Measurements from ENCODE around the gene HSPA4L.

Gene HSPA4L

DNA sequence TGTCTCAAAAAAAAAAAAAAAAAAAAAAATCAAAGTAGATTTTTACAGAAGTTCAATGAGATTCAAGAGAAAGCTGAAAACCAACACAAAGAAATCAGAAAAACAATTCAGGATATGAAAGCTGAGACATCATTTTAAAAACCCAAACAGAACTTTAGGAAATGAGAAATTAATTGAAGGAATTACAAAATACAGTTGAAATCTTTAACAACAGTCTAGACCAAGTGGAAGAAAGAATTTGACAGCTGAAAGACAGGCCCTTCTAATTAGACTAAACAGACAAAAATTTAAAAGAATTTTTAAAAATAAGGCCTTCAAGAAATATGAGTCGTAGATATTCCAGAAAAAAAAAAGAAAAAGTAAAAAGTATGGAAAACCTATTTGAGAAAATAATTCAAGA lies 64.6 kb downstream of the HSPA4L start:
- Histone ChIP-seq H3K9me3 (ENCODE audit: control insufficient read depth, insufficient read depth, low read length) (no peaks in the 10 kb centered on the region), H3K4me1 (ENCODE audit: control insufficient read depth, insufficient read depth, low read length) (peaks cover 11% of the 10 kb centered on the region), H3K27me3 (ENCODE audit: control insufficient read depth, insufficient read depth, low read length) (no peaks in the 10 kb centered on the region), H3K4me3 (ENCODE audit: low read depth, low read length) (no peak overlapping the region), H3K9ac (ENCODE audit: low read depth, low read length) (no peak overlapping the region), H3K36me3 (ENCODE audit: control insufficient read depth, insufficient read depth, low read length) (no peaks in the 10 kb centered on the region)

GRCh38 chr4:127849505-127850234 lies 67.5 kb downstream of the HSPA4L start:
- Histone ChIP-seq H3K4me3 (ENCODE audit: low read depth, low read length) (no peak overlapping the region), H3K36me3 (ENCODE audit: control insufficient read depth, insufficient read depth, low read length) (no peaks in the 10 kb centered on the region), H3K9ac (ENCODE audit: low read depth, low read length) (no peak overlapping the region), H3K4me1 (ENCODE audit: control insufficient read depth, insufficient read depth, low read length) (peaks cover 10% of the 10 kb centered on the region), H3K27me3 (ENCODE audit: control insufficient read depth, insufficient read depth, low read length) (no peaks in the 10 kb centered on the region), H3K9me3 (ENCODE audit: control insufficient read depth, insufficient read depth, low read length) (no peaks in the 10 kb centered on the region)

GRCh38 chr4:127852661-127853060 lies 70.5 kb downstream of the HSPA4L start:
- Histone ChIP-seq H3K4me1 (ENCODE audit: control insufficient read depth, insufficient read depth, low read length) (peaks cover 10% of the 10 kb centered on the region), H3K27me3 (ENCODE audit: control insufficient read depth, insufficient read depth, low read length) (no peaks in the 10 kb centered on the region), H3K36me3 (ENCODE audit: control insufficient read depth, insufficient read depth, low read length) (no peaks in the 10 kb centered on the region), H3K9ac (ENCODE audit: low read depth, low read length) (no peak overlapping the region), H3K4me3 (ENCODE audit: low read depth, low read length) (no peak overlapping the region), H3K9me3 (ENCODE audit: control insufficient read depth, insufficient read depth, low read length) (no peaks in the 10 kb centered on the region)

- Histone ChIP-seq H3K4me3 (ENCODE audit: low read depth, low read length) (no peak overlapping the region), H3K36me3 (ENCODE audit: control insufficient read depth, insufficient read depth, low read length) (no peaks in the 10 kb centered on the region), H3K9me3 (ENCODE audit: control insufficient read depth, insufficient read depth, low read length) (no peaks in the 10 kb centered on the region), H3K4me1 (ENCODE audit: control insufficient read depth, insufficient read depth, low read length) (peaks cover 10% of the 10 kb centered on the region), H3K9ac (ENCODE audit: low read depth, low read length) (no peak overlapping the region), H3K27me3 (ENCODE audit: control insufficient read depth, insufficient read depth, low read length) (no peaks in the 10 kb centered on the region)
These were observed 74.2 kb downstream of the HSPA4L start for GRCh38 chr4:127856196-127856812.

GRCh38 chr4:127856813-127857447 lies 74.8 kb downstream of the HSPA4L start:
- Histone ChIP-seq H3K4me1 (ENCODE audit: control insufficient read depth, insufficient read depth, low read length) (peaks cover 10% of the 10 kb centered on the region), H3K27me3 (ENCODE audit: control insufficient read depth, insufficient read depth, low read length) (no peaks in the 10 kb centered on the region), H3K4me3 (ENCODE audit: low read depth, low read length) (no peak overlapping the region), H3K36me3 (ENCODE audit: control insufficient read depth, insufficient read depth, low read length) (no peaks in the 10 kb centered on the region), H3K9ac (ENCODE audit: low read depth, low read length) (no peak overlapping the region), H3K9me3 (ENCODE audit: control insufficient read depth, insufficient read depth, low read length) (no peaks in the 10 kb centered on the region)

GRCh38 chr4:127857641-127858040 lies 75.5 kb downstream of the HSPA4L start:
- no peak overlapping the region for H3K4me3 ChIP-seq (ENCODE audit: low read depth, low read length)
- no peaks in the 10 kb centered on the region for H3K9me3 ChIP-seq (ENCODE audit: control insufficient read depth, insufficient read depth, low read length)
- no peaks in the 10 kb centered on the region for H3K36me3 ChIP-seq (ENCODE audit: control insufficient read depth, insufficient read depth, low read length)
- H3K9ac ChIP-seq (ENCODE audit: low read depth, low read length): no peak overlapping the region
- peaks cover 7% of the 10 kb centered on the region for H3K4me1 ChIP-seq (ENCODE audit: control insufficient read depth, insufficient read depth, low read length)
- H3K27me3 ChIP-seq (ENCODE audit: control insufficient read depth, insufficient read depth, low read length): no peaks in the 10 kb centered on the region

DNA sequence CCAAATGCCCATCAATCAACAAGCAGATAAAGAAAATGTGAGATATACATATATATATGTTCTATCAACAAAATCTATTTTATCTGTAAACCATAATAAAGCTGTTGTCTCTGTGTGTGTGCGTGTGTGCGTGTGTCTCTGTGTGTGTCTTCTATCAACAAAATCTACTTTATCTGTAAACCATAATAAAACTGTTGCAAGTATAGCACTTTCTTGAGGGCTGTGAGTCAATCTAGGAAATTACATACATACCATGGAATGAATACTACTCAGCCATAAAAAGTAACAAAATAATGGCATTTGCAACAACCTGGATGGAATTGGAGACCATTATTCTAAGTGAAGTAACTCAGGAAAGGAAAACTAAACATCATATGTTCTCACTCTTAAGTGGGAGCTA lies 86.1 kb downstream of the HSPA4L start:
- no peaks in the 10 kb centered on the region for H3K9me3 ChIP-seq (ENCODE audit: control insufficient read depth, insufficient read depth, low read length)
- no peaks in the 10 kb centered on the region for H3K27me3 ChIP-seq (ENCODE audit: control insufficient read depth, insufficient read depth, low read length)
- H3K36me3 ChIP-seq (ENCODE audit: control insufficient read depth, insufficient read depth, low read length): no peaks in the 10 kb centered on the region
- no peaks in the 10 kb centered on the region for H3K4me1 ChIP-seq (ENCODE audit: control insufficient read depth, insufficient read depth, low read length)
- no peak overlapping the region for H3K9ac ChIP-seq (ENCODE audit: low read depth, low read length)
- H3K4me3 ChIP-seq (ENCODE audit: low read depth, low read length): no peak overlapping the region

DNA sequence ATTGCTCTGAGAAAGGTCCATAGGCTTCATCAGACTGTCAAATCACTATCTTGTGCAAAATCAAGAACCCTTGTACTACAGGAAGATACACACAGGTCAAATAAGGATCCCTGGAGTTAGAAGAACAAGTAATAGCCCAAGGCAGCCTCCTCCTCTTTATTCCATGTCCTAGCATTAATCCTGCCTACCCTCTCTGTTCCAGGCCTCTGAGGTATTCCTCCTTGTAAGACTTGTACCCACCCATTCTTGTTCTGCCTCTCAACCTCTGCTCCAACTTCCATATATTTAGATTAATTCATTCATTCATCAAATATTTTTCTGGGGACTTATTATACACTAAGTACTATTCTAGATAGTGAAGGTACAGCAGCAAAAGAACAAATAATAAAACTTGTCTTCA lies 88.2 kb downstream of the HSPA4L start:
- Histone ChIP-seq H3K9me3 (ENCODE audit: control insufficient read depth, insufficient read depth, low read length) (no peaks in the 10 kb centered on the region), H3K4me1 (ENCODE audit: control insufficient read depth, insufficient read depth, low read length) (no peaks in the 10 kb centered on the region), H3K27me3 (ENCODE audit: control insufficient read depth, insufficient read depth, low read length) (no peaks in the 10 kb centered on the region), H3K4me3 (ENCODE audit: low read depth, low read length) (no peak overlapping the region), H3K9ac (ENCODE audit: low read depth, low read length) (no peak overlapping the region), H3K36me3 (ENCODE audit: control insufficient read depth, insufficient read depth, low read length) (peaks cover 2% of the 10 kb centered on the region)

DNA sequence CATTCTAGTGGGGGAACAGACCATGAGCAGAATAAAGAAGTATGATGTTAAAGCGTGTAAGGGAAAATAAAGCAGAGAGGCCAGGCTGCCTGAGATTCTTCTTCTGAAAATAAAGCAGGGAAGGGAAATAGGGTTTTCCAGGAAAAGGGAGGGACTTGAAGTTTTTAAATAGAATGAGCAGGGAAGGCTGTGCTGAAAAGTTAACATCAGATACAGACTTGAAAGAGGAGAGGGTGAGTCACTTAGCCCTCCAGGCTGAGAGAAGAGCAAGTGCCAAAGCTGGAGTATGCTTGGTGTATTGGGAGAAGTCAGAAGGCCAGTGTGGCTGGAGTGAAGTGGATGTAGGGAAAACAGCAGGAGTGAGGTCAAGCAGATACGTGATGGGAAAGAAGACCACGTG lies 88.6 kb downstream of the HSPA4L start:
- no peaks in the 10 kb centered on the region for H3K9me3 ChIP-seq (ENCODE audit: control insufficient read depth, insufficient read depth, low read length)
- no peaks in the 10 kb centered on the region for H3K4me1 ChIP-seq (ENCODE audit: control insufficient read depth, insufficient read depth, low read length)
- peaks cover 2% of the 10 kb centered on the region for H3K36me3 ChIP-seq (ENCODE audit: control insufficient read depth, insufficient read depth, low read length)
- no peak overlapping the region for H3K4me3 ChIP-seq (ENCODE audit: low read depth, low read length)
- no peaks in the 10 kb centered on the region for H3K27me3 ChIP-seq (ENCODE audit: control insufficient read depth, insufficient read depth, low read length)
- H3K9ac ChIP-seq (ENCODE audit: low read depth, low read length): no peak overlapping the region

DNA sequence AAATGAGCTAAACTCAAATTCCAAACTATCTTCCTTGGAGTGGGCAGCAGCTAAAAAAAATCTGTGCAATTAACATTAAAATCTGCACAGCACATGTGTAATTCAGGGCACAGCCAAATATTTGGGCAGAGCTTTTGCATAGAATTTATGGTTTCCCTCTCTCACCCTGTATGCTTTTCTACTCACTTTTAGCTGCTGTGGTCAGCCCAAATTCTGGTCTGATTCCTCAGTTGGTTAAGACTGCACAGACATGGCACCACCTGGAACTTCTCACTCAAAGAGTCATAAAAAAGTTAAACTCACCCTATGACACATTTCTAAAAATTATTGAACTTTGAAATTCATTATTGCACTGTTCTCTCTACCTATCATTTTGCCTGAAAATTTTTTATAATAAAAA lies 93.7 kb downstream of the HSPA4L start:
- H3K4me3 ChIP-seq (ENCODE audit: low read depth, low read length): no peak overlapping the region
- H3K9ac ChIP-seq (ENCODE audit: low read depth, low read length): no peak overlapping the region
- no peaks in the 10 kb centered on the region for H3K4me1 ChIP-seq (ENCODE audit: control insufficient read depth, insufficient read depth, low read length)

DNA sequence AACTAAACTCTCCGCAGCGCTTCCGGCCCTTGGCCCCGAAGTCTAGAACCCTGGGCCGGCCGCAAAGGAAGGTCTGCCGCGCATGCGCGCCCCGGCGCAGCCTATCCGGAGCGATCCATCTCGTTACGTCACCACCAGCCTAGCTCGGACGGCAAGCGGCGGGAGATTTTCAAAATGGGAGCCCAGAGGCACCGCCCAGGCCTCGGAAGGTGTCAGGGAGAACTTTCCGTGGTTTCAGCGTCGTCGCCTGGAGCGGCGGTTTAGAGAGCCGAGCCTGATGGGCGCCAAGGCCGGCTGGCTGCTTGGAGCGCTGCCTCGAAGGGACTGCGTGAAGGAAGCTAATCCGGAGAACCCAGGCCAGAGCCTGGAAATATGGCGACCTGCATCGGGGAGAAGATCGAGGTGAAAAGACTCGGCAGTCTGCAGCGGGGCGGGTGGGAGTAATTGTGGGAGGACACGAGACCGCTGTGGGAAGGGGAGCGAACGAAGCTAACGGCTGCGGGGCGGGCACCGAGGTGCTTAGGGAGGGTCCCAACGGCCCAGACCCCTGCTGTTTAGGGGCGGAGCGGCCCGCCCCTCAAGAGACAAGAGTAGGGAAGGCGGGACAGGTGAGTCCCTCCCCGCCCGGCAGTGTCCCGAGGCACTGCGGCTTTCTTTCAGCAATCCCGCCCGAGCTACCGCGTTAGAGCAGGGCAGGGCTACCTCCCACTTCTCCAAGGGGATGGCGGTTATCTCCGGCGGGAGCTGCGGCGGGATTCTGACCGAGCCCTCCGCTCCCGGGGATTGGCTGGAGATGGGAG lies 98.8 kb downstream of the HSPA4L start, which contains the start of gene PLK4:
TSS of gene PLK4 (plus strand) at position 131 of the 800 bp plus-strand sequence. CDS start at position 373, 242 bp downstream.
- Histone ChIP-seq H3K9ac (ENCODE audit: low read depth, low read length) (peak within 1 kb of the TSS; percentile 99), H3K36me3 (ENCODE audit: control insufficient read depth, insufficient read depth, low read length) (peaks cover under 1% of the 10 kb centered on the region), H3K4me3 (ENCODE audit: low read depth, low read length) (peak within 1 kb of the TSS; percentile 93), H3K9me3 (ENCODE audit: control insufficient read depth, insufficient read depth, low read length) (no peaks in the 10 kb centered on the region), H3K27me3 (ENCODE audit: control insufficient read depth, insufficient read depth, low read length) (no peaks in the 10 kb centered on the region), H3K4me1 (ENCODE audit: control insufficient read depth, insufficient read depth, low read length) (no peaks in the 10 kb centered on the region)

More for the DNA sequence above, 93.7 kb downstream of the HSPA4L start:
- Histone ChIP-seq H3K9me3 (ENCODE audit: control insufficient read depth, insufficient read depth, low read length) (no peaks in the 10 kb centered on the region), H3K36me3 (ENCODE audit: control insufficient read depth, insufficient read depth, low read length) (peaks cover 2% of the 10 kb centered on the region), H3K27me3 (ENCODE audit: control insufficient read depth, insufficient read depth, low read length) (no peaks in the 10 kb centered on the region)
